ENCODE results near the gene SLC14A1.

- TF ChIP-seq SIN3B (IDR thresholded peaks at IDR 0.05; ENCODE audit: low read length) (no peak), AFF4 (CRISPR knock-in tag; IDR thresholded peaks at IDR 0.05) (no peak), SUZ12 (IDR thresholded peaks at IDR 0.05; ENCODE audit: low read depth, low read length) (no peak), PATZ1 (CRISPR knock-in tag; IDR thresholded peaks at IDR 0.05) (no peak), UBTF (CRISPR knock-in tag; IDR thresholded peaks at IDR 0.05) (no peak), ATAD3A (CRISPR knock-in tag; IDR thresholded peaks at IDR 0.05) (no peak), MAX (IDR thresholded peaks at IDR 0.05) (no peak)
Observed at GRCh38 chr18:45678850-45679249, 45.1 kb upstream of the SLC14A1 start.

Measured in HepG2 (cell line).